CD4-positive, alpha-beta T cell treated with Interleukin-2 at 100 ng/mL for 4 hours (primary cell): ENCODE measurements around the gene FRMD4A.

Experiments
- DNase-seq: peaks from one replicate; pipeline ENCODE4 v3.0.0-alpha.2; 2020; ENCODE audit warnings: low spot score

FRMD4A gene

GRCh38 chr10:14340051-14340744, 9.5 kb upstream of the FRMD4A start:
- DNase-seq, result no peak

GRCh38 chr10:14336736-14337135, 6.0 kb upstream of the FRMD4A start:
- DNase-seq, result no peak

GRCh38 chr10:14334771-14335170, 4.0 kb upstream of the FRMD4A start:
- DNase-seq, result no peak

GRCh38 chr10:14333606-14334005, 2.9 kb upstream of the FRMD4A start:
- no peak for DNase-seq

- DNase-seq, result no peak
These were observed 2.2 kb upstream of the FRMD4A start for GRCh38 chr10:14332903-14333302.

- DNase-seq, result no peak
These were observed 964 bp downstream of the FRMD4A start for GRCh38 chr10:14329746-14330173.

- no peak for DNase-seq
These were observed 1.6 kb downstream of the FRMD4A start for GRCh38 chr10:14328881-14329672.

- DNase-seq, result no peak
These were observed 3.2 kb downstream of the FRMD4A start for GRCh38 chr10:14327527-14327926.

GRCh38 chr10:14326581-14326980, 4.1 kb downstream of the FRMD4A start:
- DNase-seq, result no peak

GRCh38 chr10:14325325-14325955, 5.3 kb downstream of the FRMD4A start:
- DNase-seq, result peak; percentile 38

GRCh38 chr10:14322526-14323188, 8.1 kb downstream of the FRMD4A start:
- DNase-seq, result no peak

GRCh38 chr10:14318007-14318406, 12.7 kb downstream of the FRMD4A start:
- DNase-seq, result no peak

GRCh38 chr10:14312014-14312413, 18.7 kb downstream of the FRMD4A start:
- DNase-seq, result no peak

GRCh38 chr10:14311206-14311957, 19.3 kb downstream of the FRMD4A start:
- no peak for DNase-seq

GRCh38 chr10:14309593-14309992, 21.1 kb downstream of the FRMD4A start:
- DNase-seq, result no peak

GRCh38 chr10:14306190-14306589, 24.5 kb downstream of the FRMD4A start:
- no peak for DNase-seq

GRCh38 chr10:14304046-14304445, 26.7 kb downstream of the FRMD4A start:
- no peak for DNase-seq

- no peak for DNase-seq
These were observed 28.7 kb downstream of the FRMD4A start for GRCh38 chr10:14302035-14302434.

GRCh38 chr10:14299556-14299955, 31.2 kb downstream of the FRMD4A start:
- DNase-seq, result no peak

- no peak for DNase-seq
These were observed 34.5 kb downstream of the FRMD4A start for GRCh38 chr10:14296065-14296709.

- DNase-seq, result no peak
These were observed 36.2 kb downstream of the FRMD4A start for GRCh38 chr10:14294347-14295059.
